Activated CD8-positive, alpha-beta memory T cell treated with anti-CD3 and anti-CD28 coated beads, Interleukin-2, amount 10 ng/mL, durations not matched to agents 7 days and 5 days (primary cell): ENCODE results near the gene DFFA. TPM values are rescaled to one million over a fixed set of nuclear protein-coding genes. Genes with fewer than 3 reads are reported as not detected.

Source experiments
- ATAC-seq: fragments of 150-1000 bp; cut with Tn5 transposase; one replicate; pipeline ENCODE4 v1.10.0; 2021; ENCODE audit warnings: moderate library complexity
- CTCF ChIA-PET: fragments of 350-600 bp; sonication (Branson Sonifier 250); formaldehyde crosslinking; loops from one replicate; lab custom pipeline; 2021; ENCODE audit warnings: antibody characterized with exemption; lab: Charles Lee
- DNase-seq: peaks from one replicate; pipeline ENCODE4 v3.0.0-alpha.2; 2020
- H3K27ac Mint-ChIP-seq: one replicate; pipeline ENCODE4 v1.8.0; 2021; ENCODE audit warnings: mild to moderate bottlenecking, mixed read lengths
- H3K27me3 Mint-ChIP-seq: one replicate; pipeline ENCODE4 v1.8.0; 2021; ENCODE audit warnings: mixed read lengths
- H3K36me3 Mint-ChIP-seq: one replicate; pipeline ENCODE4 v1.8.0; 2021; ENCODE audit warnings: mild to moderate bottlenecking, mixed read lengths
- H3K4me1 Mint-ChIP-seq: one replicate; pipeline ENCODE4 v1.8.0; 2021; ENCODE audit warnings: mixed read lengths
- H3K4me3 Mint-ChIP-seq: one replicate; pipeline ENCODE4 v1.8.0; 2021; ENCODE audit warnings: mild to moderate bottlenecking, moderate library complexity, mixed read lengths
- H3K9me3 Mint-ChIP-seq: one replicate; pipeline ENCODE4 v1.8.0; 2022; ENCODE audit warnings: low read depth, mixed read lengths
- total RNA-seq, 2 experiments: library from RNA; stranded (reverse); gene quantifications; one replicate each; pipeline ENCODE4 v1.2.3, GENCODE V29; 2021

Gene DFFA
- total RNA-seq, 2 experiments from 2014 or later = 40.9 to 45.1 TPM

DNA sequence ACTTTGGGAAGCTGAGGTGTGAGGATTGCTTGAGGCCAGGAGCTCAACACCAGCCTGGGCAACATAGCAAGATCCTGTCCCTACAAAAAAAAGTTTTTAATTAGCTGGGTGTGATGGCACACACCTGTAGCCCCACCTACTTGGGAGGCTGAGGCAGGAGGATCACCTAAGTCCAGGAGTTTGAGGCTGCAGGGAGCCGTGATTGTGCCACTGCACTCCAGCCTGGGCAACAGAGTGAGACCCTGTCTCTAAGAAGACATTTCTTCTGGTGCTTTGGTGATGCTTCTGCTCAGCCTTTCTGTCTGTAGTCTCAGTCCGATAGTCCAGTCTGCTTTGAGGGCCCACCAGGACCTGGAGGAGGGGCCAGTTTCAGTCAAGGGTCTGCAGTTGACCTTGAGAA is 65.1 kb downstream of the DFFA start:
- no peak for ATAC-seq
- peaks cover 47% of the 10 kb centered on the region for H3K36me3 Mint-ChIP-seq
- CTCF ChIA-PET = interaction anchor here (1.1 kb wide), 1 partner anchor 198 kb away, joined by 3 read pairs; no protein-coding TSS in a partner anchor
- H3K27me3 Mint-ChIP-seq = no peaks in the 10 kb centered on the region
- H3K4me3 Mint-ChIP-seq = no peak overlapping the region
- no peak for DNase-seq
- no peaks in the 10 kb centered on the region for H3K9me3 Mint-ChIP-seq
- H3K27ac Mint-ChIP-seq = no peak overlapping the region
- H3K4me1 Mint-ChIP-seq = peaks cover 3% of the 10 kb centered on the region

Other genes with a start within 250 kb of the DFFA start
- 100 to 1,000 TPM in 1 of 2 experiments, 10 to 100 TPM in 1; 74.9 to 128 TPM for gene PGD, start 73.5 kb downstream of the DFFA start, total RNA-seq
- 10 to 100 TPM; 14.8 to 18.6 TPM for gene CENPS, start 42.1 kb downstream of the DFFA start, total RNA-seq
- under 1 TPM in 1 of 2 experiments, not detected in 1; 0.73 TPM for gene CORT, start 22.5 kb downstream of the DFFA start, total RNA-seq
- gene PEX14, start 2.4 kb upstream of the DFFA start, total RNA-seq = 10 to 100 TPM; 24.4 to 27.5 TPM